ENCODE measurements around the gene SNX22.

Gene SNX22

GRCh38 chr15:64191971-64192830, 40.7 kb downstream of the SNX22 start:
- Histone ChIP-seq H3K27me3 (ENCODE audit: insufficient read depth, poor library complexity, severe bottlenecking) (no peaks in the 10 kb centered on the region), H3K9me3 (ENCODE audit: severe bottlenecking) (no peaks in the 10 kb centered on the region), H3K4me1 (ENCODE audit: insufficient read depth, poor library complexity, severe bottlenecking) (peaks cover 17% of the 10 kb centered on the region), H3K4me3 (ENCODE audit: severe bottlenecking) (no peak overlapping the region), H3K36me3 (ENCODE audit: low read depth) (peaks cover 24% of the 10 kb centered on the region), H3K27ac (ENCODE audit: poor library complexity, severe bottlenecking) (no peak overlapping the region)
- ATAC-seq (ENCODE audit: low read depth) (no peak), DNase-seq (ENCODE audit: low spot score) (no peak)
- TF ChIP-seq CTCF (IDR thresholded peaks at IDR 0.05; ENCODE audit: poor library complexity, severe bottlenecking), result no peak

- Histone ChIP-seq H3K27me3 (ENCODE audit: insufficient read depth, poor library complexity, severe bottlenecking) (no peaks in the 10 kb centered on the region), H3K27ac (ENCODE audit: poor library complexity, severe bottlenecking) (no peak overlapping the region), H3K9me3 (ENCODE audit: severe bottlenecking) (no peaks in the 10 kb centered on the region), H3K4me3 (ENCODE audit: severe bottlenecking) (no peak overlapping the region), H3K36me3 (ENCODE audit: low read depth) (peaks cover 27% of the 10 kb centered on the region), H3K4me1 (ENCODE audit: insufficient read depth, poor library complexity, severe bottlenecking) (no peaks in the 10 kb centered on the region)
- DNase-seq (ENCODE audit: low spot score), result no peak
- TF ChIP-seq CTCF (IDR thresholded peaks at IDR 0.05; ENCODE audit: poor library complexity, severe bottlenecking), result peak; percentile 8
- peak; percentile 29; the same call in 1 of the 3 replicates for ATAC-seq (ENCODE audit: low read depth)
Measured at GRCh38 chr15:64193971-64194370, 42.4 kb downstream of the SNX22 start.

GRCh38 chr15:64197425-64197824, 45.9 kb downstream of the SNX22 start:
- Histone ChIP-seq H3K9me3 (ENCODE audit: severe bottlenecking) (no peaks in the 10 kb centered on the region), H3K27ac (ENCODE audit: poor library complexity, severe bottlenecking) (no peak overlapping the region), H3K4me3 (ENCODE audit: severe bottlenecking) (no peak overlapping the region), H3K36me3 (ENCODE audit: low read depth) (peaks cover 55% of the 10 kb centered on the region), H3K27me3 (ENCODE audit: insufficient read depth, poor library complexity, severe bottlenecking) (no peaks in the 10 kb centered on the region), H3K4me1 (ENCODE audit: insufficient read depth, poor library complexity, severe bottlenecking) (no peaks in the 10 kb centered on the region)
- no peak for TF ChIP-seq CTCF (IDR thresholded peaks at IDR 0.05; ENCODE audit: poor library complexity, severe bottlenecking)
- ATAC-seq (ENCODE audit: low read depth) (no peak), DNase-seq (ENCODE audit: low spot score) (no peak)

- DNase-seq (ENCODE audit: low spot score), result no peak
- no peaks in the 10 kb centered on the region for H3K9me3 ChIP-seq (ENCODE audit: severe bottlenecking)
- no peak overlapping the region for H3K4me3 ChIP-seq (ENCODE audit: severe bottlenecking)
- ATAC-seq (ENCODE audit: low read depth), result no peak
- peaks cover 66% of the 10 kb centered on the region for H3K36me3 ChIP-seq (ENCODE audit: low read depth)
- TF ChIP-seq CTCF (IDR thresholded peaks at IDR 0.05; ENCODE audit: poor library complexity, severe bottlenecking), result no peak
- H3K27me3 ChIP-seq (ENCODE audit: insufficient read depth, poor library complexity, severe bottlenecking), result no peaks in the 10 kb centered on the region
- H3K4me1 ChIP-seq (ENCODE audit: insufficient read depth, poor library complexity, severe bottlenecking), result no peaks in the 10 kb centered on the region
- H3K27ac ChIP-seq (ENCODE audit: poor library complexity, severe bottlenecking), result no peak overlapping the region
Measured at GRCh38 chr15:64205202-64205601, 53.7 kb downstream of the SNX22 start.
